Measurements from ENCODE around the gene MSANTD4. TPM values are rescaled to one million over a fixed set of nuclear protein-coding genes. Genes with fewer than 3 reads are reported as not detected.
"Not testable (repeated sequence)": the region's sequence is repeated elsewhere in the genome, so short reads cannot be mapped to it uniquely, and the experiment has no call there.

MSANTD4 gene
- total RNA-seq: 14.6 and 20.8 TPM in 2 replicates

- peak; percentile 99 for DNase-seq (ENCODE audit: low read depth in 2 of 2)
These were observed at the start of gene MSANTD4 for GRCh38 chr11:106021967-106022794. TSS of gene MSANTD4 (minus strand) at chr11:106022240. CDS start at chr11:106010917, 11,323 bp downstream.

- no peak for DNase-seq (ENCODE audit: low read depth in 2 of 2)
These were observed 48.6 kb upstream of the MSANTD4 start for GRCh38 chr11:106070606-106071005.

- no peak for DNase-seq (ENCODE audit: low read depth in 2 of 2)
These were observed 41.0 kb upstream of the MSANTD4 start for GRCh38 chr11:106063009-106063408.

- DNase-seq (ENCODE audit: low read depth in 2 of 2): no peak
These were observed 40.2 kb upstream of the MSANTD4 start for GRCh38 chr11:106061954-106062949.

- DNase-seq (ENCODE audit: low read depth in 2 of 2): no peak
These were observed 39.3 kb upstream of the MSANTD4 start for GRCh38 chr11:106061249-106061784.

- no peak for DNase-seq (ENCODE audit: low read depth in 2 of 2)
These were observed 37.6 kb upstream of the MSANTD4 start for GRCh38 chr11:106059617-106060016.

- DNase-seq (ENCODE audit: low read depth in 2 of 2): not testable (repeated sequence)
These were observed 36.3 kb upstream of the MSANTD4 start for GRCh38 chr11:106058377-106058776.

- no peak for DNase-seq (ENCODE audit: low read depth in 2 of 2)
These were observed 29.1 kb upstream of the MSANTD4 start for GRCh38 chr11:106051103-106051502.

- no peak for DNase-seq (ENCODE audit: low read depth in 2 of 2)
These were observed 27.9 kb upstream of the MSANTD4 start for GRCh38 chr11:106049727-106050476.

- no peak for DNase-seq (ENCODE audit: low read depth in 2 of 2)
These were observed 25.6 kb upstream of the MSANTD4 start for GRCh38 chr11:106047631-106048030.

GRCh38 chr11:106043540-106043939 lies 21.5 kb upstream of the MSANTD4 start:
- no peak for DNase-seq (ENCODE audit: low read depth in 2 of 2)

- peak in 1 of 2 donors; percentile 26 for DNase-seq (ENCODE audit: low read depth in 2 of 2)
These were observed 10.8 kb upstream of the MSANTD4 start for GRCh38 chr11:106032861-106033260.

- DNase-seq (ENCODE audit: low read depth in 2 of 2): no peak
These were observed 9.9 kb upstream of the MSANTD4 start for GRCh38 chr11:106031936-106032335.

- peak in 1 of 2 donors; percentile 69 for DNase-seq (ENCODE audit: low read depth in 2 of 2)
These were observed 9.3 kb upstream of the MSANTD4 start for GRCh38 chr11:106031202-106031810.

- peak in 1 of 2 donors; percentile 6 for DNase-seq (ENCODE audit: low read depth in 2 of 2)
These were observed 8.6 kb upstream of the MSANTD4 start for GRCh38 chr11:106030609-106031008.

GRCh38 chr11:106022795-106023275 lies 795 bp upstream of the MSANTD4 start:
- no peak for DNase-seq (ENCODE audit: low read depth in 2 of 2)

GRCh38 chr11:106021181-106021966 lies 666 bp downstream of the MSANTD4 start:
- no peak for DNase-seq (ENCODE audit: low read depth in 2 of 2)

- no peak for DNase-seq (ENCODE audit: low read depth in 2 of 2)
These were observed 4.9 kb downstream of the MSANTD4 start for GRCh38 chr11:106017093-106017492.

GRCh38 chr11:106015066-106015465 lies 7.0 kb downstream of the MSANTD4 start:
- DNase-seq (ENCODE audit: low read depth in 2 of 2): no peak

GRCh38 chr11:106014620-106015019 lies 7.4 kb downstream of the MSANTD4 start:
- no peak for DNase-seq (ENCODE audit: low read depth in 2 of 2)
